ENCODE measurements around the gene CAMTA1.
"Not testable (repeated sequence)": the region's sequence is repeated elsewhere in the genome, so short reads cannot be mapped to it uniquely, and the experiment has no call there.

CAMTA1 gene

DNA sequence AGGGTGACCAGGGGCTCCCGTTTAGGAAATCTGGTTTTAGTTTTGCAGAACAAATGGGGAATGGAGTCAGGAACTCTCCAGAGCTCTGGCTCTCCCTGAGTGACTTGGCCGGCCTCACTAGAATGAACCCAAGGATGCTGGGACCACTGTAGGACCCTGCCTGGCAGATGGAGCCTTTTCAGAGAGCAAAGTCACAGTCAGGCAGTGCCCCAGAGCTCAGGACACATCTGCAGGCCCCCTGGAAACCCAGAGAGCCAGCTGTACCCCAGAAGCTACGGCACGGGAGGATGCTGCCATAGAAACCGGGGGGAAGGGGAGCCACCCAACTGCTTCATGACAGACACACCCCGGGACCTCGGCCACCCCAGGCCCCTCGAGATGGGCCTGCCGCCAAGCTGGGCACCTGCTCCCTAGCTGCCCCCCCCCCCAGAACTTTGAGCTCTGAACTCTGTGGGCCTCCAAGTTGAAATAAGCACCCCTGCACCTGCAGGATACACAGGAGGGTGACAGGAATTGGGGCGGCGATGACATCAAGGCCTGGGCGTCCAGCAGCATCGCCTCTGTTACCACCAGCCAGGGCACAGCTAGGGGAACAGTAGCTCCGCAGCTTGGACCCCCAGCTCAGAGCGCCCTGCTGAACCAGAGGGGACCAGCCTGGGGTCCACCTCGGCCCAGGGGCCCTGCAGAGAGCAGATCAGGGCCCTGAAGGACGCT, 894.1 kb downstream of the CAMTA1 start:
- no peak for DNase-seq

- no peak for DNase-seq
Observed at GRCh38 chr1:7679873-7680206, 894.6 kb downstream of the CAMTA1 start.

GRCh38 chr1:7680207-7680954, 895.1 kb downstream of the CAMTA1 start:
- DNase-seq, result peak; percentile 8

DNA sequence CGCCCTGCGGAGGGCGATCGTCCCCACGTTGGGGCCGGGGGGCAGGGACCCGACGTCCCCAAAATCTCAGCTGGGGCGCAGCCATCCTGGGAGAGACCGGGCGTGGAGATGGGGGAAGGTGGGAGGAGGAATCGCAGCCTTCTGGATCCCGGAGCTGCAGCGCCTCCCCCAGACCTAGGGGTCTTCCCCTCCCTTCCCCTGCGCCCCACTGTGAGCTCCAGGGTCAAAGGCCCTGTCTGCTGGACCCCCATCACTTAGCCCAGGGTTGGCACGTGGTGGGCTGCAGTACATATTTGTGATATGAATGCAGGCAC, 895.7 kb downstream of the CAMTA1 start:
- no peak for DNase-seq

- no peak for DNase-seq
Observed at GRCh38 chr1:7681401-7681800, 896.1 kb downstream of the CAMTA1 start.

DNA sequence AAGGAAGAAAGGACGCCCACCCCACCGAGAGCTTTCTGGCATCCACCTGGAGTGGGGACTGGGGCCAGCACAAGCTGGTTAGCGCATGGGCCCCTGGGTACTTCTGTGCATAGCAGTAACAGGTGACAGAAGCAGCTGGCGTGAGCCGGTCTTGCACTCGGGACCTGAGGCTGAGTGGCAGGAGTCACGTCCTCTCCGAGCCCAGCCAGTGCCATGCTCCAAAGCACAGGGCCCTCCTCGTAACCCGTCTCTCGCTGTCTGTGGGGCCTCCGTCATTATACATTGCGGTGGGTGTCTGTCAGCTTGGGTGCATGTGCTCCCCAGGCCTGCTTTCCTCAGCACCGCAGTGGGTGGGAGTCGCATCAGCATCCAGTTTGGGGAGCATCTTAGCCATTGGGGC, 898.3 kb downstream of the CAMTA1 start:
- no peak for DNase-seq

- no peak for DNase-seq
Observed at GRCh38 chr1:7684132-7684531, 898.9 kb downstream of the CAMTA1 start.

- no peak for DNase-seq
Observed at GRCh38 chr1:7684861-7685635, 899.8 kb downstream of the CAMTA1 start.

DNA sequence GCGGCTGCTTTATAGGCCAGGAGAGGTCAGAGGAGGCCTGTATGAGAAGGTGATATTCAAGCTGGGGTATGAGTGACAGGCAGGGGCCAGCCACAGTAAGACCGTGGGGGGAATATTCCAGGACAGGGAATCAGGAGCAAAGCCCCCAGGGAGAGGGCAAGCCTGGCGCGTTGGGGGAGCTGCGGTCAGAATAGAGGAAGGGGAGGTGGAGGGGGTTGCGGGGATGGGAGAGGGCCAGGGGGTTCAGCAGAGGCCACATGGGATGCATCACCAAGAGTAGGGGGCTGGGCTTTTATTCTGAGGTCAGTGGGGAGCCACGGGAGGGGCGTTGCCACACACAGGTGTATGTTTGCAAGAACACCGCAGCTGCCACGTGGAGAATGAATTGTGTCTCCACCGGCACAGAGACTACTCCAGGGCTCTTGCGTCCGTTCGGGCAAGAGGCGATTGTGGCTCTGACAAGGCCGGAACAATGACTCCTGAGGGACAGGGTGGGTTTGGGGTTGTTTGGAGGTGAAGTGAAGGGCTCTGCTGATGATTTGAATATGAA, 901.1 kb downstream of the CAMTA1 start:
- no peak for DNase-seq

GRCh38 chr1:7687411-7687810, 902.2 kb downstream of the CAMTA1 start:
- no peak for DNase-seq

DNA sequence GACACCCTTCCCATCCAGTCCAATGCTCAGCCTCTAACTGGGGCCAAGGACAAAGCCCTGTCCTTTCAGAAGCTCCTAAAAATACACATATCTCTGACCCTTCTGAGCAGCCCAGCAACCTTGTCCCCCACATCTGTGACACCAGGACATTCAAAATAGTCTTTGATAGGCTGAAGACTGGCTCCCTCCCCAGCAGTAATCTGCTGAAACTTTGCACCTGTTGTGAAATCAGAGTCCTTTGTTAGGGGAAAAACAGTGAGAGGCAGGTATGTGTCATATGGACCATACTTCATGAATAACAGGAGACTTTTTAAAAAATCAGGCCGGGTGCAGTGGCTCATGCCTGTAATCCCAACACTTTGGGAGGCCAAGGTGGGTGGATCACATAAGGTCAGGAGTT, 903.4 kb downstream of the CAMTA1 start:
- no peak for DNase-seq

DNA sequence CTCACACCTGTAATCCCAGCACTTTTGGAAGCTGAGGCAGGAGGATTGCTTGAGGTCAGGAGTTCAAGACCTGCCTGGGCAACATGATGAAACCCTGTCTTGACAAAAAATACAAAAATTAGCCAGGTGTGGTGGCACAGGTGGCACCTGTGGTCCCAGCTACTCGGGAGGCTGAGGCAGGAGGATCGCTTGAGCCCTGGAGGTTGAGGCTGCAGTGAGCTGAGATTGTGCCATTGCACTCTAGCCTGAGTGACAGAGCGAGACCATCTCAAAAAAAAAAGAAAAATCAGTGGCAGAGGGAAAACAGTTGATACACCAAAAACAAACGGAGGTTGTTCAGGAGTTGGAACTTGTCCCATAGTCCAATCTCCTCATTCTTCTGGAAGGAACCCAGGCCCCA, 904.1 kb downstream of the CAMTA1 start:
- DNase-seq, result not testable (repeated sequence)

DNA sequence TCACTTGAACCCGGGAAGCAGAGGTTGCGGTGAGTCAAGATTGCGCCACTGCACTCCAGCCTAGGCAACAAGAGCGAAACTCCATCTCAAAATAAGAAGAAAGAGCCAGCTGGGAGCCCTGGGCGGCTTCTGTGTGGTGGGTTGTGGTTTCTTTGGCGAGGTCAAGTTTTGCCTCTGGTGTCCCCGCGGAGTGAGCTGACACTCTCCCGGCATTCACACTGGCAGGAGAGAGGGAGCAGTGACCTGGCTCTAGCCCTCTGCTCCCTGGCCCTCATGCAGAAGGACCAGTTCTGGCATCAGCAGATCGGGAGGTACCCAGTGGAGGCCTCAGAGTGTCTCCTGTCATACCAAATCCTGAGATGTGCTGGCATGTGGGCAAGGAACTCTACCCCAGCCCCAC, 904.8 kb downstream of the CAMTA1 start:
- DNase-seq, result no peak

DNA sequence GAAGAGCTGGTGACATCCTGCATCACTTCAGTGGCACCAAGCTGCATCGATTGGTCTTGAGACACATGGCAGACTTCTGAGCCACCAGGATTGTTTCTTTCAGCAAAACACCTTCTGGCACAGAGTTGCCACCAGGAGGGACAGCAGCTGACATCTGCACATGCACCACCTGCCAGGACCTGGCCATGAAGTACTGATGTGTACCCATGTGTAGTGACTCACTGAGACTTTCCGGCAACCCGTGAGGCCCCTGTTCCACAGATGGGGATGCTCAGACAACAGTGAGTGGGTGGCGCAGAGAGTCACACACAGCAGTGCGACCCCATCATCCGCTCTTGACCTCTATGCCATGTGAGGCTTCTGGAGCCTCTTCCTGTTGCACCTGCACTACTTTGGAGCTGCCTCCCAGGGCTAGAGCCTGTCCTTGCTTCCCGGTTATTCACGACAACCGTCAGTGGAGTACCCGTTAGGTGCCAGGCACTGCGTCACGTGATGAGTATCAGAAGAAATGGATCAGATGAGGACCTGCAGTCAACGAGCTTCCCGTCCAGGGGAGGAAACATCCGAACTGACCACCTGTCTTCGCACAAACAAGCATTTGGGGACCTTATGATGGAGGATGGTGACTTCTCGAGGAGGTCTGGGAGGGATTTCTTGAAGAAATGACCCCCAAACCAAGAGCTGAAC, 905.4 kb downstream of the CAMTA1 start:
- DNase-seq, result no peak

DNA sequence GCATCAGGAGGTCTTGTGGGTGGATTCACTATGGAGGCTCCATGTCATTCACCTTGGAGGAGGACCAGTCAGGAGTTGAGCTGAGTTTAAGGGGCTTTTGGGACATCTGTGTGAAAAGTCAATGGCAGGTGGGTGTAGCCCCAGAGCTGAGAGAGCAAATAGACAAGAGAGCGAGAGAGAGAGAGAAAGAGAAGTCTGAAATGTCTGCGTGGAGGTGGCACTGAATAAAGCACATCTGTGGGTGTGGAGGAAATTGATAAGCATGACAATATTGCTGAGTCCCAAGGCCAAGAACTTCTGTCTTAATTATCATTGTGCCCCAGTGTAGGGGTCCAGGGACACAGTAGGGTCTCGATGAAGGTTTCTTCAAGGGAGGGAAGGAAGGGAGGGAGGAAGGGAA, 906.3 kb downstream of the CAMTA1 start:
- DNase-seq, result no peak

DNA sequence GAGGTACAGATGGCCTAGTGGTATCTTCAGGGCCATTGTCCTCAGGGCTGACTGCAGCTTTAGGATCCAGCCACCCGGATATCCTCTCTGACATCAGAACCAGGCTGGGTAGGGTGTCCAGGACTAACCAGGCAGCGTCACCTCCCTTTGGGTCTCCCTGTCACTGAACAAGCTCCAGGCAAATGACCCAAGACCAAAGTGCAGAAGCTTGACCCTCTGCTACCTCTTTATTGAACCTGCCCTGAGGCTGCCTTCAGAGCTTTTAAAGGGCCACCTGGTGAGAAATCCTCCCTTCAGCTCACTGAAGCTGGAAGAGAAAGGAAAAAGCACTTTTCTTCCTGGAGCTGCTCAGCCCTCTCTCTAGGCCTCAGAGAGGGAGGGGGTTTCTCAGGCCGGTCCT, 906.8 kb downstream of the CAMTA1 start:
- DNase-seq, result no peak

DNA sequence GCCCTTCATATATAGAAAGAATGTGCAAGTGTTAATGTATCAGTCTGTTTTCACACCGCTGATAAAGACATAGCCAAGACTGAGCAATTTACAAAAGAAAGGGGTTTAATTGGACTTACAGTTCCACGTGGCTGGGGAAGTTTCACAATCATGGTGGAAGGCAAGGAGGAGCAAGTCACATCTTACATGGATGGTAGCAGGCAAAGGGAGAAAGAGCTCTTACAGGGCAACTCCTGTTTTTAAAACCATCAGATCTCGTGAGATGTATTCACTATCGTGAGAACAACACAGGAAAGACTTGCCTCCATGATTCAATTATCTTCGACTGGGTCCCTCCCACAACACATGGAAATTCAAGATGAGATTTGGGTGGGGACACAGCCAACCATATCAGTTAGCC, 907.8 kb downstream of the CAMTA1 start:
- DNase-seq, result not testable (repeated sequence)

DNA sequence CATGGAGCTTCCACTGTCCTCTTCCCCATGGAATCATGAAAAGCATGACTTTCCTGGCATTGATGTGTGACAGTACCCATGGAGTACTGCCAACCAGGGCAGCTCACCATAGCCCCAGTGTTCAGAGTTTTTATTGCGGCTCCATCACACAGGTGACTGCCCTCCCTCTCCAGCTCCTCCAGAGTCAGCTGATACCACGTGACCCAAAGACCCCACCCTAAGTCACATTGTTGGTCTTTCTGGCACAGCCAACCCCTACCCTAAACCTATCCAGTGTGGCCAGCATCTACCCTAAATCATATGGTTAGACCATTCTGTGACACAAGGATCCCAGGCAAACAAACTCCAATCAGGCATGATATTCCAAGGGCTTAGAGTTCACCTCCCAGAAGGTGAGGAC, 908.4 kb downstream of the CAMTA1 start:
- DNase-seq, result no peak

DNA sequence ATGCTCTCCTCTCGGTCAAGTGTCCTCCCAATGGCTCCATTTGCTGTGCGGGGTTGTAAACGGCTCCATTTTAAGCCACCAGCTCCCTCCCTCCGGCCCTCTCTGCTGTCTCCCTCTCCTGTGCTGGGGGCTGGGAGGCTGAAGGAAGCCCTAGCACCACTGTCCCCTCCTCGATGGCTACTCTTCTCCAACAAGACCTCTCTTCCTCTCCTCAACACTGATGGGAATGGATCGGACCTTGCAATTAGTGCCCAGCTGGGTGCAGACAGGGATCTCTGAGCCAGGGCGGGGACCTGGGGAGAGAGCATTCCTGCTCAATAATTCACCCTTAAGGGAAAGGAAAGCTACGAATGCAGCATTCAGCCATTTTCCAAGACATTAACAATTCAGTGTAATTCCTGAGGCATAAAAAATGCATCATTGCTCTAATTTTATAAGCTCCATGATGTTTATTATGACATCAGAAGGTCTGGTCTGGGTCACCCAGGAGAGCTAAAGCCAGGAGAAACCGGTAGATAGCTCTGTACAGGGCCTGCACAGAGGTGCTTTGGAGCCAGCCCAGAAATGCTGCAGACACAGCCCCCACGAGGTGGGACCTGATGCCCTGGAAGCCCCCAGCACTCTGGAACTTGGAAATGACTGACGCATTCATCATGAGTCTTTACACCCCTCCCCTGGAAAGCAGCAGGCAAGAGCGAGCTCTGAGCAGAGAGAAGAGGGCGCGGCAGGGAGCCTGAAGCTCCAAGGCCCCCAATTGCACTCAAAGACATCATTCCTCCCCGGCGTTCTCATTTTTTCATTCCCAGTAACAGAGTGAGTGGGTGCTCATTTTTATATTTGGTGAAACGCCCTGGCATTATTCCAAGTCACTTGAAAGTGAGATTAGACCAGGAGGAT, 909.6 kb downstream of the CAMTA1 start:
- DNase-seq, result no peak

- no peak for DNase-seq
Observed at GRCh38 chr1:7695497-7696117, 910.4 kb downstream of the CAMTA1 start.

DNA sequence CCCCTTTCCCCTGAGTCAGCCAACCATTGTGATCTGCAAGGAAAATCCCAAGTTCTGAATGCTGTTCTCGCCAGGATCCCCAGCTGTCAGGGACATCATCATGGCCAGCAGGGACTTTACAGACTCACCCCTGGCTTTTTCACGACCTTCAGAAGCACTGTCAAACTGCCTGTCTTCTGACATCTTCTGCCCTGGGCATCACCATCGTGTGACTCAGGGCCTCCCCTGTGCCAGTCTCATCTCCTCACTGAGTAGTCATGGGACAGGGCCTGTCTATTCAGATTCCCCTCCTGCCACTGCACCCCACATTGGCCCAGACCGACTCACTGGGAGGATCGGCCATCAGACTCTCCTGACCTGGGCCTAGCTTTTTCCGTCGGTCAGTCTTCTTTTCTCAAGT, 913.4 kb downstream of the CAMTA1 start:
- no peak for DNase-seq

DNA sequence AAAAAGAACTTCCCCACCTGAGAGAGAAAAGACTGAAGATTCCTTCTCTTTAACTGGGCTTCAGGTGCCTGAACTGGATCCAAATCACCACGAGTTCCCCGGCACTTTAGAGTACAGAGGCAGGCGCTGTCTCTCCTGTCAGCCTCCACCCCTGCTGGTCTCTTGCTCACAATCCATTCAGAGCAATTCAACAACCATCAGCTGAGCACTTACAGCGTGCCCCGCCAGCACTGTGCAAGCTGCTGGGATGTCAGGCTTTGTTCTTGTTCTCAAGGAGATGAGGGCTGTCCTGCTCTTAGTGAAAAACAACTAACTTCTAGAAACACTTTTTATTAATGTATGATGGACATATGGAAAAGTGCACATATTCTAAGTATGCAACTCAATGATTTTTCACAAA, 917.1 kb downstream of the CAMTA1 start:
- DNase-seq, result no peak
